EH (cell line): Measurements from ENCODE around the gene GALK1.

Experiments used
- DNase-seq: peaks from one replicate; pipeline ENCODE4 v3.0.0-alpha.2; 2015; ENCODE audit warnings: low read depth

GALK1 gene

DNA sequence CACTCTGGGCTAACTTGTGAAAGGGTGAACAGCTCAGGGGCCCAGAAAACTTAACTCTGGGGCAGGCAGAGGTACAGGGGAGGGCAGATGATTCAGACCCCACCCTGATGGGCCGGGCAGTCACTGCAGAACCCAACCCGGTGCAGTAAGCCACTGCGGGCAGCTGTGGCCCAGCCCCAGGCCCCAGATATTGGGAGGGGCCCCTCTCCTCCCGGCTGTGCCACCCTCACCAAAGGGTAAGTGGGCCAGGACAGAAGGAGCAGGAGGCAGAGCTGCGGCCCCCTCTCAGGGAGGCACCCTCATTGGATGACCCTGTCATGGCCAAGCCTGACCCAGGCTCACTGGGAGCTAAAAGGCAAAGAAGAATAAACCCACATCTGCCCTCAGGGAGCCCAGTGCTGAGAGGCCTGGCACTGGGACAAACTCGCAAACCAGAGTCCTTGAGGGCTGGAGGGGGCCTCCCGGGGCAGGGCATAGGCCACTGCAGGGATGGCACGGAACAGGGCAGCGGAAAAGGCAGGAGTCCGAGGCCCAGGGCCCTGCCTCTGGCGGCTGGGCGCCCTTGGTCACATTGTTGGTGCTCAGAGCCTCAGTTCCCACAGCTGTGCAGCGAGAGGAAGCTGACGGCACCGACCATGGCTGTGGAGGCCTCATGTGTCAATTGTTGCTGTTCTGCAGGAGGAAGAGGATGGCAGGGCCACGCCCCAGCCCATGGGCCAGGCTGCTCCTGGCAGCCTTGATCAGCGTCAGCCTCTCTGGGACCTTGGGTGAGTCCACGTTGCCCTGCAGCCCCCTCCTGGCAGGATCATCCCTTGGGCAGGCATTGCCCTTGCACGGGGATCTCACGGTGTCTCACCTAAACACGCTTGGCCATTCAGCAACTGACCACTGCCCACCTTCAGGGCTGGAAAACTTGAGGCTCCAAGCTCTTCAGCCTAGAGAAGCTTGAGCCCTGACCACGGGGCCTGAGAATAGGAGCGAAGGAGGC lies 40.7 kb downstream of the GALK1 start:
- no peak for DNase-seq

DNA sequence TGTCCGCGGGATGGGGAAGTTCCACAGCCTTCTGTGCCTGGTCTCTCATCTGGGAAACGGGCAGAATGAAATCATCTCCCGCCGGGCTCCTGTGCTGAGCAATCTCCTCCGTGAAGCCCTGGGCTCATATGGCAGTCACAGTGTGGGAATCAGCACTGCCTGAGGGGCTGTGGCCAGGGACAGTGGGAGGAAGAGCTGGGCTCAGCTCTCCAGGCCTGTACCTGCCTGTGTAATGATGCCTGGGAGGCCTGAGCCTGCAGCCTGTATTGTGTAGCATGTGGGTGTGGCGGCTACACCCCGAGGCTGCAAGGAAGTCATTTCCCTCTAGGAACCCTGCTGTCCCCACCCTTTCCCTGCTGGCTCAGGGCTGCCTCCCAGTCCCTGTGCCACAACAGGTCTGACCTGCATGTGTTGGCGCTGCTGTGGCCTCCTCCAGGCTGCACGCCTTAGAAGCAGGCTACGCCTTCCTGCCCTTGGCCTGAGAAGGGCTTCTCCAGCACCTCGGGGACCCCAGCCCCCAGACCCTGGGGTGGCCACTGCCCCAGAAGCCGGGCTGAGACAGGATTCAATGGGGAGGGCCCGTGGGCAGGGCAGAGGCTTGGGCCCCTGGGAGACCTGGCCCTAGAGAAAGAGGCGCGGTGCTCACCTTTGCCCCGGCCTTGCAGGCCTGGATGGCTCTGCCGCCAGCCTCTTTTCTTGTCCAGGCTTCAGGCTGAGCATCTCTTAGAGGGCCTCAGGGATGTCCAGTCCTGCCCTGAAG lies 41.6 kb downstream of the GALK1 start:
- no peak for DNase-seq

DNA sequence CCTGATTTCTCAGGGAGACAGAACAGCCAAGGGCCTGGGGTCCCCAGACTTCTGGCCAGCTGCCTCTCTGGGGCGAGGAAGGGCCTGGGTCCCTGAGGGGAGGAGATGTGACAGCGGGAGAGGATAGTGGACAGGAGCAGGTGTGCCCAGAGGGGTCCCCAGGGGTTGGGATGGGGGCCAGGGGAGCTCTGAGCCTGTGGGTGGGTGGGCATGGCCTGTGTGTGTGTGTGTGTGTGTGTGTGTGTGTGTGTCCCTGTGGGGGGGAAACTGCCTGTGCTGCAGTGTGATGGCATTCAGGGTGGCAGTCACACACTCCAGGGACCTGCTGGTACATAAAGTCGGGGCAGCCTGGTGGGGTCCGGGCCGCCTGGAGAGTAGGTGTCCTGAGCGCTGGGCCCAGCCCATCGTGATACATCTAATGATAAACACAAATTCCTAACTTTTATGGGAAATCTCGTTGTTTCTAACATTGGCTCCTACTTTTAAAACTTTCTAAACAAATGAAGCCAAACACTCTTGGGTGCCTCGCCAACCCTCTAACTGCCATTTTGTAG lies 42.4 kb downstream of the GALK1 start:
- DNase-seq, result no peak

DNA sequence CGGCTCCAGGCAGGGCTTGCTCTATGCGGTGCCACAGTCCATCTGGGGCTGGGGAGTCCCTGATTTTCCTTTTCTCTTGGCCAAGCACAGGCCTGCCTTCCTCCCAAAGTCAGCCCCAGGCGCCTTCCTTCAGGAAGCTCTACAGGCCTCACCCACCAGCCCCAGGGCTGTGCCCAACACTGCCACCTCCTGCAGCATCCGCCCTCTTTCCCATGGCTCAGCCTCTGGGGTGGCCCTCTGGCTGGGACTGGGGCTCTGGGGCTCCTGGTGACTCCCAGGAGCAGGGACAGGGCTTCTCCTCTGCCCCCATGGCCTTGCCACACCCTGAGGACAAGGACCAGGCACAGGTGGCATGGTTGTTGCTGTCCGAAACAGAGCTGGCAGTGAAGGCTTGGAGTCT lies 42.9 kb downstream of the GALK1 start:
- DNase-seq, result no peak

DNA sequence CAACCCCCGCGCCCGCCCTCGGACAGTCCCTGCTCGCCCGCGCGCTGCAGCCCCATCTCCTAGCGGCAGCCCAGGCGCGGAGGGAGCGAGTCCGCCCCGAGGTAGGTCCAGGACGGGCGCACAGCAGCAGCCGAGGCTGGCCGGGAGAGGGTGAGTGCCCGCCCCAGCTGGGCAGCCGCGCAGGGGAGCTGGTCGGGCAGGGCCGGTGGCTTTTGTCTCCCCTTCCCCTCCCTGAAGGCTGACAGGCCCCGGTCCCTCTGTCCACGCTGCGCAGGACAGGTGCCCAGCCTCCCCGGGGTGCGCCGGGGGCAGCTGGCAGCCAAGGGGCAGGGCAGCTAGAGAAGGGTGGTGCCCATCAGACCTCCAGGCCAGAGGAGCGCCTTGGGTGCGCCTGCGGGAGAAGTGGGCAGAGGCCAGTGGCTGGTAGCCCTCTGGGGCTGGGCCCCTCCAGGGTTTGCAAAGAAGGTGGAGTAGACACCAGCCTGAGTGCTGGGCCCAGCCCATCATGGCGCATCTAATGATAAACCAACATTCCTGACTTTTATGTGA lies 43.5 kb downstream of the GALK1 start:
- DNase-seq, result no peak

DNA sequence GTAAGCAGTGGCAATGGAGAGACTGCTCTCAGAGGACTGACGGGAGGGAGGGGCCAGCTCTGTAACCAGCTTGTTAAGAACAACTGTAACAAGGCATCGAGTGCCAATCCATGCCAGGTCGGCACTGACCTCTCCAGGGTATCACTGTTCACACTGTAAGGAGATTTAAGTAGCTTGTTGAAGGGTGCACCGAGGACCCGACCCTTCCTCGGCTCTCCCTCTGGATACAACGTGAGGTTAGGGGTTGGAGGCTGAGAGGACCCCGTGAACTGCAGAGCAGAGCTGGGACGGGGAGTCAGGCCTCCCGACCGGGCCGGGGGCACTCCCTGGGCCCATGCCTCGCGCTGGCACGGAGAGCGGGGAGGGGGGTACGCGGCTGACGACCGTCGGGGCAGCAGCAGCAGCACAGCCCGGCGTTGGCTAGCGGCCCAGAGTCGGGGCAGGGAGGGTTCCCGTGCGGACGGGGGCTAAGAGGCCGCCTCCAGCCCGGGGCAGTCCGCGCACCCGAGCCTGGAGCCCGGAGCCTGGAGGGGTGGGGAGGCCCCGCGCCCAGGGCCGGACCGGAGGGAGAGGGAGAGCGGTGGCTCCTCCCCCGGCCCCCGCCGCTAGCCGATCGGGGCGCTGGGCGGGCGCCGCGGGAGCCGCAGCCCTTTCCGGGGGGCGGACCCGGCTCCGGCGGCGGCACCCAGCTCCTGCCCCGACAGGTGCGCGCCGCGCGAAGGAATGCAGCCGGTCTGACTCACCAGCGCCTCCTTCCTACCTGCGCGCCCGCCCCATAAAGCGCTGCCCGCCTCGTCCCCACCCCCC lies 44.1 kb downstream of the GALK1 start, which contains the start of gene ITGB4:
ITGB4 (plus strand) TSS at position 804 of the 807 bp plus-strand sequence. CDS start 3,245 bp downstream, outside the sequence.
- peak; percentile 22 for DNase-seq

DNA sequence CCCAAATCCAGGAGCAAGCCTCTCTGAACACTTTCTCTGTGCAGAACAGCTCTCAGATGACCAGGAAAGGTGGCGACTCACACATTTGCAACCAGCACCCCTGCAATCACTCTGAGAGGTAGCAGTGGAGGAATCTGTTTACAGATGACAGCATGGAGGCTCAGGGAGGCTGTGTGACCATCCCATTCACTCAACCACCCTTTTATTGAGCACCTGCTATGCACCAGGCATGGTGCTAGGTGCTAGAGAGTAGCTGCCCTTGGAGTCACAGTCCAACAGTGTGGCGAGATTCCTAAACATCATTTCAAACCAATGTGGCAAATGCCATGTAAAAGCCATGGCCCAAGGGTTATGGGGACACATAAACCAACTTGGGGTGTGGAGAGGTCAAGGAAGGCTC lies 45.3 kb downstream of the GALK1 start:
- no peak for DNase-seq

DNA sequence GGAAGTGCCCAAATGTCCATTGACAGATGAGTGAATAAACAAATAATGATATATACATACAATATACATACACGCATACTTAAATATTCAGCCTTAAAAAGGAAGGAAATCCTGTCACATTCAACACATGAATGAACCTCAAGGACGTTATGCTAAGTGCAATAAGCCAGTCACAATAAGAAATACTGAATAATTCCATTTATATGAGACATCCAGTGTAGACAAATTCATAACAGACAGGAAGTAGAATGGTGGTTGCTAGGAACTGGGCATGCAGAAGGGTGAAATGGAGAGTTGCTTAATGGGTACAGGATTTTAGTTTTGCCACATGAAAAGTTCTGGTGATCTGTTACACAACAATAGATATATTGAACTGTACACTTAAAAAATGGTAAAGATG lies 52.5 kb downstream of the GALK1 start:
- peak; percentile 27 for DNase-seq
